ENCODE measurements around the gene SH3RF3. TPM values are rescaled to one million over a fixed set of nuclear protein-coding genes. Genes with fewer than 3 reads are reported as not detected.

Gene SH3RF3
- total RNA-seq, 1 donor from 2014 or later, result 7.4 TPM

DNA sequence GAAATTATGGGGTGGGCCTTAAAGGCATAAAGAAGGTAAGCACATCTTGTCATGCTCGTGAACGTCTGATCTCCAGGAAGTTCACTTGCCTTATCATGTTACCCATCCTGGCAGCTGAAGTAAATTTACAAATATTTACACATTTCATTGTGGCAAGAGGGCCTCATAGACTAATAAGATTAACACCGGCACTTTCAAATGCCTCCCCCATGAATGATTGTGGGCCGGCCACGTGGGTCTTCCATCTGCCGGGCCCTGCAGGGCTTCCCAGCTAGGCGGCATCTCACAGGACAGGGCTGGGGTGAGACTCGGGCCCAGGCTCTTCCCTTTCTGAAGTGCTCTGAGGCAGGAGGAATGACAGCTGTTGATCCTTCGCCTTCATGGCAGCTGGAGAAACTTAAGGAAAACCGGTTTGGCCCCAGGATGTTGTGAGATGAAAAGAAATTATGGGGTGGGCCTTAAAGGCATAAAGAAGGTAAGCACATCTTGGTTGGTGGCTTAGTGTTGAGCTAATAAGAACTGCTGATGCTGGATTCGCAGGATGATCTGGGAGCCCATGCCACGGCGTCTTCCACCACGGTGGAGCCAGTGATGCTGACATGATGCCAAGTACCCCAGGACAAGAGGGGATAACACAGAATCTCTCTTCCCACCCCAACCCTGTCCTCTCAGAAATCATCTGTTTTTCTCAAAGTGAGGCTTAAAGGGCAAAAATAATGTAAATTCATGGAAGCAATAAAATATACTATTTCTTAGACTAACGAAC is 308.5 kb downstream of the SH3RF3 start:
- H3K4me3 ChIP-seq, result no peak overlapping the region
- intact Hi-C loops (cut with DNase I), result no loop called here
- H3K4me1 ChIP-seq, result no peaks in the 10 kb centered on the region
- ATAC-seq (no peak), DNase-seq (peak; percentile 56)
- no peaks in the 10 kb centered on the region for H3K36me3 ChIP-seq
- TF ChIP-seq, protein P1, sequence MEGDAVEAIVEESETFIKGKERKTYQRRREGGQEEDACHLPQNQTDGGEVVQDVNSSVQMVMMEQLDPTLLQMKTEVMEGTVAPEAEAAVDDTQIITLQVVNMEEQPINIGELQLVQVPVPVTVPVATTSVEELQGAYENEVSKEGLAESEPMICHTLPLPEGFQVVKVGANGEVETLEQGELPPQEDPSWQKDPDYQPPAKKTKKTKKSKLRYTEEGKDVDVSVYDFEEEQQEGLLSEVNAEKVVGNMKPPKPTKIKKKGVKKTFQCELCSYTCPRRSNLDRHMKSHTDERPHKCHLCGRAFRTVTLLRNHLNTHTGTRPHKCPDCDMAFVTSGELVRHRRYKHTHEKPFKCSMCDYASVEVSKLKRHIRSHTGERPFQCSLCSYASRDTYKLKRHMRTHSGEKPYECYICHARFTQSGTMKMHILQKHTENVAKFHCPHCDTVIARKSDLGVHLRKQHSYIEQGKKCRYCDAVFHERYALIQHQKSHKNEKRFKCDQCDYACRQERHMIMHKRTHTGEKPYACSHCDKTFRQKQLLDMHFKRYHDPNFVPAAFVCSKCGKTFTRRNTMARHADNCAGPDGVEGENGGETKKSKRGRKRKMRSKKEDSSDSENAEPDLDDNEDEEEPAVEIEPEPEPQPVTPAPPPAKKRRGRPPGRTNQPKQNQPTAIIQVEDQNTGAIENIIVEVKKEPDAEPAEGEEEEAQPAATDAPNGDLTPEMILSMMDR (IDR thresholded peaks at IDR 0.05), result no peak
- H3K27ac ChIP-seq, result no peak overlapping the region
- peaks cover 5% of the 10 kb centered on the region for H3K9me3 ChIP-seq
- H3K27me3 ChIP-seq, result no peaks in the 10 kb centered on the region

DNA sequence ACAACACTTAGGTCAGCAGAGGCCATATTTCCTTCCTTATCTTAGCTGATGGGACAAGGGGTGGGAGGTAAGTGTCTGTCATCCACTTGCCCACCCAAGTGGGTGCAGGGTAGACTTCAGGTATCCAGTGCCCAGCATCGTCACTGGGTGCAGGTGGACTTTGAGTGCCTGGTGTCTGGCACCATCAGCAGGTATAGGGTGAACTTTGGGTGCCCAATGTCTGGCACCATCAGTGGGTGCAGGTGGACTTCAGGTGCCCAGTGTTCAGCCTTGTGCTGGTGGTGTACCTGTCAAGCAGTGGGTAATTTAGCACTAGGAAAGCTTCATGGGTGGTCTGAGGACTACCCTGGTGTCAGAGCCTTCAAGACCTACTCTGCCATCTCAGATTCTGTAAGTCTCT is 309.1 kb downstream of the SH3RF3 start:
- H3K36me3 ChIP-seq, result no peaks in the 10 kb centered on the region
- peaks cover 5% of the 10 kb centered on the region for H3K9me3 ChIP-seq
- DNase-seq, result no peak
- H3K4me1 ChIP-seq, result no peaks in the 10 kb centered on the region
- no peak for ATAC-seq
- no peaks in the 10 kb centered on the region for H3K27me3 ChIP-seq
- no peak overlapping the region for H3K27ac ChIP-seq
- intact Hi-C loops (cut with DNase I), result no loop called here
- TF ChIP-seq, protein P1 (IDR thresholded peaks at IDR 0.05), result no peak
- H3K4me3 ChIP-seq, result no peak overlapping the region

DNA sequence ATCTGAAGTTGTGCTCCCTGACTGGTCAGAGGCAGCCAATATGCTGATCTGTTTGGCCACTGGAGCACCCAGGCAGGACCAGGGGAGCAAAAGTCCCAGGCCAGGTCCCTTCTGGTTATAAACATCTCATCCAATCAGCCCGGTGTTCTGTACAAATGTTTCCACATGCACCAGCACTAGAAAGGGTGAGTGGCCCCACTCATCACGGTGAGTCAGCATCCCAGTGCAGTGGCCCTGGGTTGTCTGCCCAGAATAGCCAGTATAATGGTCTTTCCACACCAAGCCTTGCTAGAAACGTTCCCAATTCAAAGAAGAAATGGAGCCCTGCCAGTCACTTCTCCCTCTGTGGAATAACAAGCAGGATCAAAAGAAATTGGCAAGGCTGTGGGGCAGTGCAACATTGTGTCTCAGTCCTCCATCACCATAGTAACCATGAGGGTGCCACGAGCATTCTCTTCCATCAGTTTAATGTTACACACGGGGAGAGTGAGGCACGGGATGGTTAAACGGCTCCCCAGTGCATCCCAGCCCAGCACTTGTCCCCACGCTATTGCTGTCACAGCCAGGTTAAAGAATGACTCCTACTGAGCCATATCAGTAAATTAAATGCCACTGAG is 309.9 kb downstream of the SH3RF3 start:
- intact Hi-C loops (cut with DNase I), result no loop called here
- Histone ChIP-seq H3K27me3 (no peaks in the 10 kb centered on the region), H3K36me3 (no peaks in the 10 kb centered on the region), H3K4me1 (no peaks in the 10 kb centered on the region), H3K4me3 (no peak overlapping the region), H3K27ac (no peak overlapping the region), H3K9me3 (peaks cover 5% of the 10 kb centered on the region)
- DNase-seq (no peak), ATAC-seq (peak; percentile 80)
- TF ChIP-seq, protein P1 (IDR thresholded peaks at IDR 0.05), result no peak

DNA sequence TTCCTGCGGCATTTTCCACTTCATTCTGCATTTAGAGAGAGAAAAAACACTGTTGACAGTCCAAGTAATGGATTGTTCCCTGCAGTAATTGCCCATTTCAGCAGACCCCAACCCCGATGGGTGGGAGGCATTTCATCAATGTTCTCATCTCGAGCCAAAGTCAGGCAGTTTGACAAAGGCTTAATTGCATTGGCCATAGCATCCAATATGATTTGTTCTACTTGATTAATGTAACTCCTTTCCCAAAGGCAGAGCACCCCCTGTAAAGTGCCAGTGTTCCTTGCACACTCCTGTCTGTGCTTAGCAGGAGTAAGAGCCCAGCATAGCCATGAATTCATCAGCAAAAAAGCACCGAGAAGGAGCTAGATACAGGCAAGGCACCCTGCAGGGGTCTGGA is 310.4 kb downstream of the SH3RF3 start:
- H3K4me1 ChIP-seq, result no peaks in the 10 kb centered on the region
- intact Hi-C loops (cut with DNase I), result no loop called here
- H3K27ac ChIP-seq, result no peak overlapping the region
- TF ChIP-seq, protein P1 (IDR thresholded peaks at IDR 0.05), result no peak
- no peaks in the 10 kb centered on the region for H3K27me3 ChIP-seq
- no peak overlapping the region for H3K4me3 ChIP-seq
- DNase-seq (no peak), ATAC-seq (no peak)
- H3K9me3 ChIP-seq, result peaks cover 5% of the 10 kb centered on the region
- H3K36me3 ChIP-seq, result no peaks in the 10 kb centered on the region

DNA sequence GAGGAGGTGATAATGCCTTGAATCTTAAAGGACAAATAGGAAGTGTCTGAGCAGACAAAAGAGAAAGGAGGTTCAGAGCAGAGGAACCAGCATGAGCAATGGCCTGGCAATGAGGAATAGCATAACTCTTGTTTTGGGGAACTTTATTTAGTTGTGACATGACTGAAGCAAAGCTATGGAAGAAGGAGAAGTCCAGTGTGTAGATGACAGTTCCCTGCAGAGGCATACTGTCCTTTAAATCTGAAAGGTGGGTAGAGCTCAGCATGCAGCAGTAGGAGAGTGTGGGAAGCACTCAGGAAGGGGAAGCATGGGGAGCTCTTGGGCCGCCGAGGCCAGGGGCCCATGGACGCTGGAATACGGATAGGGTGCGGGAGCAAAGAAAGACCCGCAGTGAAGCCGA is 311.0 kb downstream of the SH3RF3 start:
- intact Hi-C loops (cut with DNase I), result no loop called here
- Histone ChIP-seq H3K27me3 (no peaks in the 10 kb centered on the region), H3K4me3 (no peak overlapping the region), H3K36me3 (no peaks in the 10 kb centered on the region), H3K4me1 (no peaks in the 10 kb centered on the region), H3K9me3 (peaks cover 5% of the 10 kb centered on the region), H3K27ac (no peak overlapping the region)
- no peak for DNase-seq
- peak; percentile 77 for ATAC-seq
- TF ChIP-seq, protein P1 (IDR thresholded peaks at IDR 0.05), result no peak
